ENCODE results near the gene SLC45A1. TPM values are rescaled to one million over a fixed set of nuclear protein-coding genes. Genes with fewer than 3 reads are reported as not detected.

The SLC45A1 gene
- total RNA-seq, 1 experiment from 2014 or later: 0.20 TPM

GRCh38 chr1:8376358-8376840 lies 58.5 kb downstream of the SLC45A1 start:
- Histone ChIP-seq H3K4me1 (replicated peaks; ENCODE audit: insufficient read depth) (no peaks in the 10 kb centered on the region), H3K36me3 (ENCODE audit: low read depth) (no peaks in the 10 kb centered on the region), H3K9me2 (ENCODE audit: insufficient read depth) (no peaks in the 10 kb centered on the region), H3K4me3 (no peak overlapping the region), H2AFZ (no peak overlapping the region), H3K79me2 (ENCODE audit: low read depth) (no peaks in the 10 kb centered on the region), H4K20me1 (ENCODE audit: insufficient read depth) (no peaks in the 10 kb centered on the region; the same call in none of the 2 replicates), H3K4me2 (no peak overlapping the region), H3K27ac (no peak overlapping the region), H3K9me3 (ENCODE audit: insufficient read depth, low read depth) (no peaks in the 10 kb centered on the region), H3K27me3 (ENCODE audit: insufficient read depth, low read depth) (no peaks in the 10 kb centered on the region), H3F3A (ENCODE audit: insufficient read depth, low read depth) (no peaks in the 10 kb centered on the region)
- CTCF ChIA-PET: no interaction called here
- intact Hi-C loops (cut with micrococcal nuclease; ENCODE audit: unreplicated experiment): loop anchor here (10.0 kb wide), 1 partner anchor 348 kb away; no protein-coding TSS in a partner anchor
- TF ChIP-seq EZH2 (IDR thresholded peaks at IDR 0.05; ENCODE audit: low read depth) (no peak), CTCF (conservative IDR thresholded peaks at IDR 0.05) (no peak)
- POLR2A ChIA-PET (ENCODE audit: unreplicated experiment): interaction anchor here (0.5 to 0.6 kb wide), 2 partner anchors 463 to 982 kb away, joined by 6 to 28 read pairs; no protein-coding TSS in a partner anchor
- DNase-seq: no peak
- BruUV-seq (replicated peaks): no TSS peak

- Histone ChIP-seq H3K36me3 (ENCODE audit: low read depth) (no peaks in the 10 kb centered on the region), H3F3A (ENCODE audit: insufficient read depth, low read depth) (no peaks in the 10 kb centered on the region), H3K79me2 (ENCODE audit: low read depth) (no peaks in the 10 kb centered on the region), H3K9me2 (ENCODE audit: insufficient read depth) (no peaks in the 10 kb centered on the region), H3K27ac (no peak overlapping the region), H4K20me1 (ENCODE audit: insufficient read depth) (no peaks in the 10 kb centered on the region; the same call in none of the 2 replicates), H2AFZ (no peak overlapping the region), H3K4me2 (no peak overlapping the region), H3K4me1 (replicated peaks; ENCODE audit: insufficient read depth) (no peaks in the 10 kb centered on the region), H3K4me3 (no peak overlapping the region), H3K27me3 (ENCODE audit: insufficient read depth, low read depth) (no peaks in the 10 kb centered on the region), H3K9me3 (ENCODE audit: insufficient read depth, low read depth) (no peaks in the 10 kb centered on the region)
- TF ChIP-seq CTCF (conservative IDR thresholded peaks at IDR 0.05) (no peak), EZH2 (IDR thresholded peaks at IDR 0.05; ENCODE audit: low read depth) (no peak)
- ChIA-PET POLR2A (ENCODE audit: unreplicated experiment) (interaction anchor here (0.6 kb wide), 1 partner anchor 983 kb away, joined by 28 read pairs; no protein-coding TSS in a partner anchor), CTCF (no interaction called here)
- no TSS peak for BruUV-seq (replicated peaks)
- intact Hi-C loops (cut with micrococcal nuclease; ENCODE audit: unreplicated experiment): loop anchor here (10.0 kb wide), 1 partner anchor 347 kb away; no protein-coding TSS in a partner anchor
- no peak for DNase-seq
These were observed 59.5 kb downstream of the SLC45A1 start for GRCh38 chr1:8377271-8377981.

GRCh38 chr1:8378178-8378577 lies 60.3 kb downstream of the SLC45A1 start:
- H3K9me2 ChIP-seq (ENCODE audit: insufficient read depth): no peaks in the 10 kb centered on the region
- POLR2A ChIA-PET (ENCODE audit: unreplicated experiment): no interaction called here
- intact Hi-C loops (cut with micrococcal nuclease; ENCODE audit: unreplicated experiment): loop anchor here (10.0 kb wide), 1 partner anchor 347 kb away; no protein-coding TSS in a partner anchor
- no peaks in the 10 kb centered on the region; the same call in none of the 2 replicates for H4K20me1 ChIP-seq (ENCODE audit: insufficient read depth)
- H3K79me2 ChIP-seq (ENCODE audit: low read depth): no peaks in the 10 kb centered on the region
- H3K27ac ChIP-seq: no peak overlapping the region
- no peak overlapping the region for H3K4me3 ChIP-seq
- no peak overlapping the region for H2AFZ ChIP-seq
- no peak overlapping the region for H3K4me2 ChIP-seq
- H3K4me1 ChIP-seq (replicated peaks; ENCODE audit: insufficient read depth): no peaks in the 10 kb centered on the region
- CTCF ChIA-PET: no interaction called here
- DNase-seq: no peak
- no peak for TF ChIP-seq EZH2 (IDR thresholded peaks at IDR 0.05; ENCODE audit: low read depth)
- TF ChIP-seq CTCF (conservative IDR thresholded peaks at IDR 0.05): no peak
- no peaks in the 10 kb centered on the region for H3K9me3 ChIP-seq (ENCODE audit: insufficient read depth, low read depth)
- no peaks in the 10 kb centered on the region for H3K27me3 ChIP-seq (ENCODE audit: insufficient read depth, low read depth)
- no TSS peak for BruUV-seq (replicated peaks)
- H3K36me3 ChIP-seq (ENCODE audit: low read depth): no peaks in the 10 kb centered on the region
- no peaks in the 10 kb centered on the region for H3F3A ChIP-seq (ENCODE audit: insufficient read depth, low read depth)

Measured in PC-9 (cell line).